HepG2 (cell line): ENCODE measurements around the gene DPPA2. TPM values are rescaled to one million over a fixed set of nuclear protein-coding genes. Genes with fewer than 3 reads are reported as not detected.

ENCODE experiments used
- ATAC-seq: fragments of 200-7000 bp; cut with Tn5 transposase; 3 replicates; pipeline ENCODE4 v1.9.1; 2020; ENCODE audit warnings: mild to moderate bottlenecking, moderate library complexity
- BruUV-seq: library from RNA; stranded (reverse); fragments of 400-500 nt; replicated peaks from 2 replicates; lab custom pipeline; 2021; lab: Mats Ljungman, UMichigan
- CTCF ChIA-PET: fragments of 300-600 bp; formaldehyde crosslinking; extraction: SDS; loops from one replicate; lab custom pipeline; 2021; ENCODE audit warnings: low total read pairs, inconsistent platforms, low intra/inter-chr PET ratio; lab: Yijun Ruan, JAX
- POLR2A ChIA-PET: fragments of 350-600 bp; sonication (Branson Sonifier 250); formaldehyde crosslinking; loops from one replicate; lab custom pipeline; 2020; ENCODE audit warnings: antibody characterized with exemption, inconsistent platforms; lab: Yijun Ruan, JAX
- DNase-seq: peaks from one replicate; pipeline ENCODE4 v3.0.0-alpha.2; 2015; ENCODE audit warnings: low spot score
- FAIRE-seq: peaks from 3 replicates; lab custom pipeline; 2011; peaks lifted over from hg19 to GRCh38; lab: Jason Lieb, UNC
- H2AFZ ChIP-seq: one replicate; pipeline ENCODE4 v1.6.1; 2011; ENCODE audit warnings: low read length, inconsistent platforms
- H3K27ac ChIP-seq: fragments of 300-600 bp; 3 replicates; pipeline ENCODE4 v1.8.0; 2011; ENCODE audit warnings: mixed run types, mild to moderate bottlenecking, mixed read lengths, low read length, inconsistent platforms; ENCODE audit not compliant: insufficient read depth; ENCODE audit errors: extremely low read length
- H3K27me3 ChIP-seq, 2 experiments: fragments of 200-600 bp in 1 of 2; 2 replicates in 1 of 2; 3 replicates in 1 of 2; pipeline versions ENCODE4 v1.6.0 to v1.8.0; 2011; ENCODE audit warnings: low read length in 2 of 2, mild to moderate bottlenecking in 2 of 2, moderate library complexity in 2 of 2, inconsistent platforms in 1 of 2; ENCODE audit not compliant: insufficient read depth in 2 of 2, control insufficient read depth in 1 of 2
- H3K36me3 ChIP-seq, 2 experiments: fragments of 200-600 bp in 1 of 2; replicated peaks in 1 of 2; 2 replicates in 1 of 2; 3 replicates in 1 of 2; pipeline versions ENCODE4 v1.5.1 to v1.8.0; 2011; ENCODE audit warnings: low read length in 2 of 2, inconsistent platforms in 1 of 2; ENCODE audit not compliant: insufficient read depth in 2 of 2, control insufficient read depth in 1 of 2
- H3K4me1 ChIP-seq: 2 replicates; pipeline ENCODE4 v1.5.1; 2012; ENCODE audit warnings: low read length, inconsistent platforms; ENCODE audit not compliant: insufficient read depth
- H3K4me2 ChIP-seq: 2 replicates; pipeline ENCODE4 v1.6.0; 2011; ENCODE audit warnings: low read depth, low read length, inconsistent platforms
- H3K4me3 ChIP-seq, 3 experiments: fragments of 200-600 bp in 1 of 3; sonication (generic), shearing (Covaris generic) in 1 of 3; replicated peaks in 1 of 3; 2 replicates each; pipeline ENCODE4 v1.5.1; 2011 to 2016; ENCODE audit warnings: low read length in 3 of 3, inconsistent platforms in 2 of 3, low read depth in 2 of 3, mild to moderate bottlenecking in 2 of 3, control low read depth in 1 of 3, mixed read lengths in 1 of 3; ENCODE audit not compliant: insufficient read depth in 1 of 3
- H3K79me2 ChIP-seq: one replicate; pipeline ENCODE4 v1.6.1; 2011; ENCODE audit warnings: low read length, inconsistent platforms; ENCODE audit not compliant: insufficient read depth
- H3K9ac ChIP-seq: 2 replicates; pipeline ENCODE4 v1.6.0; 2011; ENCODE audit warnings: mild to moderate bottlenecking, low read depth, low read length, inconsistent platforms; ENCODE audit not compliant: insufficient read depth
- H3K9me3 ChIP-seq: 2 replicates; pipeline ENCODE4 v1.5.1; 2012; ENCODE audit warnings: mild to moderate bottlenecking, low read length
- H4K20me1 ChIP-seq: 2 replicates; pipeline ENCODE4 v1.6.0; 2011; ENCODE audit warnings: inconsistent platforms, mild to moderate bottlenecking, low read length, moderate library complexity; ENCODE audit not compliant: insufficient read depth
- BORCS8-MEF2B ChIP-seq: sonication (generic); formaldehyde crosslinking; IDR thresholded peaks from 2 replicates; pipeline ENCODE4 v1.8.0; 2022; ENCODE audit warnings: mild to moderate bottlenecking, missing genetic modification reagents
- CAMTA2 ChIP-seq: sonication (generic); formaldehyde crosslinking; IDR thresholded peaks from 2 replicates; pipeline ENCODE4 v1.4.0; 2020; ENCODE audit warnings: mild to moderate bottlenecking, missing genetic modification reagents, borderline replicate concordance
- HMG20B ChIP-seq: conservative IDR thresholded peaks from 2 replicates; pipeline ENCODE4 v1.6.1; 2016; ENCODE audit warnings: missing genetic modification reagents, missing compliant biosample characterization
- MLXIP ChIP-seq: sonication (generic); formaldehyde crosslinking; IDR thresholded peaks from 2 replicates; pipeline ENCODE4 v1.9.0; 2021; ENCODE audit warnings: missing genetic modification reagents, borderline replicate concordance
- MYPOP ChIP-seq: sonication (generic); formaldehyde crosslinking; IDR thresholded peaks from 2 replicates; pipeline ENCODE4 v1.8.1; 2023; ENCODE audit warnings: mild to moderate bottlenecking, moderate library complexity, missing genetic modification reagents
- NPAS2 ChIP-seq: sonication (generic); formaldehyde crosslinking; IDR thresholded peaks from 2 replicates; pipeline ENCODE4 v1.8.0; 2022; ENCODE audit warnings: mild to moderate bottlenecking, missing genetic modification reagents, borderline replicate concordance
- STAG1 ChIP-seq: sonication (generic); formaldehyde crosslinking; IDR thresholded peaks from 2 replicates; pipeline ENCODE4 v1.4.0; 2020; ENCODE audit warnings: missing genetic modification reagents
- TBL1XR1 ChIP-seq: fragments of 150-350 bp; IDR thresholded peaks from 2 replicates; pipeline ENCODE4 v1.6.1; 2014; ENCODE audit warnings: borderline replicate concordance, low read length; ENCODE audit not compliant: partially characterized antibody
- ZNF318 ChIP-seq: sonication (generic); formaldehyde crosslinking; IDR thresholded peaks from 2 replicates; pipeline ENCODE4 v1.4.0; 2020; ENCODE audit warnings: mild to moderate bottlenecking, missing genetic modification reagents
- ZNF607 ChIP-seq: sonication (generic); formaldehyde crosslinking; IDR thresholded peaks from 2 replicates; pipeline ENCODE4 v1.5.1; 2020; ENCODE audit warnings: missing genetic modification reagents, mild to moderate bottlenecking, borderline replicate concordance
- ZNF614 ChIP-seq: IDR thresholded peaks from 2 replicates; pipeline ENCODE4 v1.6.1; 2018; ENCODE audit warnings: missing biosample characterization, missing genetic modification reagents, inconsistent platforms, borderline replicate concordance
- ZSCAN22 ChIP-seq: sonication (generic); formaldehyde crosslinking; IDR thresholded peaks from 2 replicates; pipeline ENCODE4 v1.4.0; 2020; ENCODE audit warnings: mild to moderate bottlenecking, missing genetic modification reagents
- WGBS: methylation state at CpG from one replicate; pipeline ENCODE4 v1.1.6; 2017; ENCODE audit warnings: low lambda C conversion rate; 5-methylcytosine and 5-hydroxymethylcytosine counted together
- in situ Hi-C: cut with HindIII; loops from 2 replicates; pipeline ENCODE4 v1.10.0; 2017; ENCODE audit warnings: low pct_unique_long_range_greater_than_20kb; ENCODE audit not compliant: extremely low pct_ligation_motif_present
- intact Hi-C: fragments of 100-400 bp; cut with micrococcal nuclease; formaldehyde crosslinking; loops from one replicate; pipeline ENCODE4 v1.10.0; 2022; ENCODE audit not compliant: unreplicated experiment
- polyA plus RNA-seq, 8 experiments: library from polyadenylated mRNA; depleted of rRNA in 3 of 8; stranded (reverse) in 7 of 8; unstranded in 1 of 8; fragments of >200 nt; fragmentation: Illumina TruSeq in 4 of 8; extraction: Trizol in 4 of 8; gene quantifications; 2 replicates each; pipeline versions ENCODE4 v1.2.1 to v1.2.3, GENCODE V29; 2011 to 2016; ENCODE audit warnings: low read depth in 4 of 8, missing spikeins in 1 of 8, mixed read lengths in 1 of 8; ENCODE audit not compliant: insufficient read depth in 1 of 8
- total RNA-seq, 5 experiments: library from RNA; depleted of rRNA; stranded (reverse); fragments of >200 nt; fragmentation: Illumina TruSeq; extraction: Trizol; gene quantifications; 2 replicates each; pipeline ENCODE4 v1.2.3, GENCODE V29; 2016; ENCODE audit warnings: low read depth in 1 of 5

The DPPA2 gene
- total and polyA plus RNA-seq, 2 of the 13 experiments (the other 11 are each of a cell fraction or from before 2014, with no cell fraction given) = not detected

- no peak overlapping the region for H3K27ac ChIP-seq
- H3K9ac ChIP-seq = no peak overlapping the region
- WGBS = 10% methylated on average over 9 of the region's 9 CpGs
- no peaks in the 10 kb centered on the region for H3K27me3 ChIP-seq
- peak; percentile 91 for ATAC-seq
- H3K36me3 ChIP-seq = no peaks in the 10 kb centered on the region
- ChIA-PET CTCF (interaction anchor here (1.5 kb wide), 1 partner anchor 94 kb away, joined by 6 read pairs; no protein-coding TSS in a partner anchor), POLR2A (no interaction called here)
- no peak overlapping the region for H3K4me3 ChIP-seq
- peak; percentile 42 for DNase-seq
- H2AFZ ChIP-seq = no peak overlapping the region
- FAIRE-seq = peak; percentile 70
- intact Hi-C loops = loop anchor here (1.0 to 10.0 kb wide), 3 partner anchors 94 to 1809 kb away; no protein-coding TSS in a partner anchor
- no peak overlapping the region for H3K4me2 ChIP-seq
- in situ Hi-C loops = no loop called here
- H3K79me2 ChIP-seq = no peaks in the 10 kb centered on the region
- H3K9me3 ChIP-seq = no peaks in the 10 kb centered on the region
- no peaks in the 10 kb centered on the region for H3K4me1 ChIP-seq
- no TSS peak for BruUV-seq
- no peaks in the 10 kb centered on the region for H4K20me1 ChIP-seq
- TF ChIP-seq TBL1XR1 = no peak
- no peak for TF ChIP-seq NPAS2 (CRISPR knock-in tag)
- TF ChIP-seq CAMTA2 (CRISPR knock-in tag) = no peak
- TF ChIP-seq HMG20B (CRISPR knock-in tag) = no peak
- no peak for TF ChIP-seq ZNF614 (CRISPR knock-in tag)
- no peak for TF ChIP-seq MLXIP (CRISPR knock-in tag)
- TF ChIP-seq MYPOP (CRISPR knock-in tag) = no peak
- TF ChIP-seq STAG1 = peak; percentile 87
- TF ChIP-seq ZNF607 = no peak
- no peak for TF ChIP-seq ZNF318 (CRISPR knock-in tag)
- no peak for TF ChIP-seq BORCS8-MEF2B (CRISPR knock-in tag)
- TF ChIP-seq ZSCAN22 (CRISPR knock-in tag) = no peak
Observed at GRCh38 chr3:109275702-109276293, 40.5 kb downstream of the DPPA2 start.
